A673 (cell line): Measurements from ENCODE around the gene ARMC8.

ENCODE experiments used
- EZH2 ChIP-seq: fragments of 200-600 bp; sonication (generic); IDR thresholded peaks from 2 replicates; pipeline ENCODE4 v1.6.1; 2017; ENCODE audit warnings: borderline replicate concordance, low read depth, mild to moderate bottlenecking, mixed read lengths, antibody characterized with exemption, low read length; ENCODE audit not compliant: poor library complexity, severe bottlenecking
- TF ChIP-seq, protein P1 (sequence below): fragments of 300-800, 200-600 bp; sonication (generic); conservative IDR thresholded peaks from 2 replicates; pipeline ENCODE4 v1.5.1; 2017; ENCODE audit warnings: low read depth, mild to moderate bottlenecking, antibody characterized with exemption, low read length, moderate library complexity, mixed read lengths

- TF ChIP-seq, protein P1, sequence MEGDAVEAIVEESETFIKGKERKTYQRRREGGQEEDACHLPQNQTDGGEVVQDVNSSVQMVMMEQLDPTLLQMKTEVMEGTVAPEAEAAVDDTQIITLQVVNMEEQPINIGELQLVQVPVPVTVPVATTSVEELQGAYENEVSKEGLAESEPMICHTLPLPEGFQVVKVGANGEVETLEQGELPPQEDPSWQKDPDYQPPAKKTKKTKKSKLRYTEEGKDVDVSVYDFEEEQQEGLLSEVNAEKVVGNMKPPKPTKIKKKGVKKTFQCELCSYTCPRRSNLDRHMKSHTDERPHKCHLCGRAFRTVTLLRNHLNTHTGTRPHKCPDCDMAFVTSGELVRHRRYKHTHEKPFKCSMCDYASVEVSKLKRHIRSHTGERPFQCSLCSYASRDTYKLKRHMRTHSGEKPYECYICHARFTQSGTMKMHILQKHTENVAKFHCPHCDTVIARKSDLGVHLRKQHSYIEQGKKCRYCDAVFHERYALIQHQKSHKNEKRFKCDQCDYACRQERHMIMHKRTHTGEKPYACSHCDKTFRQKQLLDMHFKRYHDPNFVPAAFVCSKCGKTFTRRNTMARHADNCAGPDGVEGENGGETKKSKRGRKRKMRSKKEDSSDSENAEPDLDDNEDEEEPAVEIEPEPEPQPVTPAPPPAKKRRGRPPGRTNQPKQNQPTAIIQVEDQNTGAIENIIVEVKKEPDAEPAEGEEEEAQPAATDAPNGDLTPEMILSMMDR: no peak
- TF ChIP-seq EZH2: no peak
Measured at GRCh38 chr3:138340511-138340910, 153.4 kb downstream of the ARMC8 start.
